ENCODE data around the gene SERGEF.

The SERGEF gene

GRCh38 chr11:17931595-17931994 lies 81.3 kb downstream of the SERGEF start:
- Histone ChIP-seq H3K36me3 (ENCODE audit: control insufficient read depth, insufficient read depth, low read length) (no peaks in the 10 kb centered on the region; the same call in 1 of the 2 replicates), H3K27me3 (replicated peaks; ENCODE audit: control insufficient read depth, insufficient read depth, low read length) (no peaks in the 10 kb centered on the region), H3K4me3 (replicated peaks; ENCODE audit: low read depth, low read length) (no peak overlapping the region)
- TF ChIP-seq CTCF (IDR thresholded peaks at IDR 0.05; ENCODE audit: insufficient read depth, low read length, poor library complexity, severe bottlenecking): no peak
- DNase-seq (ENCODE audit: extremely low read depth, insufficient read length): no peak

GRCh38 chr11:17930544-17931125 lies 82.2 kb downstream of the SERGEF start:
- Histone ChIP-seq H3K27me3 (replicated peaks; ENCODE audit: control insufficient read depth, insufficient read depth, low read length) (no peaks in the 10 kb centered on the region), H3K36me3 (ENCODE audit: control insufficient read depth, insufficient read depth, low read length) (no peaks in the 10 kb centered on the region; the same call in 1 of the 2 replicates), H3K4me3 (replicated peaks; ENCODE audit: low read depth, low read length) (no peak overlapping the region)
- DNase-seq (ENCODE audit: extremely low read depth, insufficient read length): no peak
- TF ChIP-seq CTCF (IDR thresholded peaks at IDR 0.05; ENCODE audit: insufficient read depth, low read length, poor library complexity, severe bottlenecking): peak; percentile 7

GRCh38 chr11:17929171-17929570 lies 83.7 kb downstream of the SERGEF start:
- Histone ChIP-seq H3K4me3 (replicated peaks; ENCODE audit: low read depth, low read length) (no peak overlapping the region), H3K36me3 (ENCODE audit: control insufficient read depth, insufficient read depth, low read length) (no peaks in the 10 kb centered on the region; the same call in 1 of the 2 replicates), H3K27me3 (replicated peaks; ENCODE audit: control insufficient read depth, insufficient read depth, low read length) (no peaks in the 10 kb centered on the region)
- no peak for DNase-seq (ENCODE audit: extremely low read depth, insufficient read length)
- TF ChIP-seq CTCF (IDR thresholded peaks at IDR 0.05; ENCODE audit: insufficient read depth, low read length, poor library complexity, severe bottlenecking): no peak

- no peak for DNase-seq (ENCODE audit: extremely low read depth, insufficient read length)
- H3K4me3 ChIP-seq (replicated peaks; ENCODE audit: low read depth, low read length): no peak overlapping the region
- H3K27me3 ChIP-seq (replicated peaks; ENCODE audit: control insufficient read depth, insufficient read depth, low read length): no peaks in the 10 kb centered on the region
- no peak for TF ChIP-seq CTCF (IDR thresholded peaks at IDR 0.05; ENCODE audit: insufficient read depth, low read length, poor library complexity, severe bottlenecking)
- no peaks in the 10 kb centered on the region; the same call in none of the 2 replicates for H3K36me3 ChIP-seq (ENCODE audit: control insufficient read depth, insufficient read depth, low read length)
Measured at GRCh38 chr11:17927681-17928343, 85.0 kb downstream of the SERGEF start.

GRCh38 chr11:17927041-17927440 lies 85.8 kb downstream of the SERGEF start:
- DNase-seq (ENCODE audit: extremely low read depth, insufficient read length): no peak
- H3K36me3 ChIP-seq (ENCODE audit: control insufficient read depth, insufficient read depth, low read length): no peaks in the 10 kb centered on the region; the same call in none of the 2 replicates
- no peak for TF ChIP-seq CTCF (IDR thresholded peaks at IDR 0.05; ENCODE audit: insufficient read depth, low read length, poor library complexity, severe bottlenecking)
- H3K4me3 ChIP-seq (replicated peaks; ENCODE audit: low read depth, low read length): no peak overlapping the region
- no peaks in the 10 kb centered on the region for H3K27me3 ChIP-seq (replicated peaks; ENCODE audit: control insufficient read depth, insufficient read depth, low read length)
